Activated CD8-positive, alpha-beta memory T cell treated with anti-CD3 and anti-CD28 coated beads for 1 hour (primary cell): ENCODE measurements around the gene TTC9C.
A peak's percentile ranks its signal among the peaks of the same experiment; 100 is the strongest.
"Not testable (repeated sequence)": the region's sequence is repeated elsewhere in the genome, so short reads cannot be mapped to it uniquely, and the experiment has no call there.

Source experiments
- DNase-seq, 2 donors: peaks; one replicate each; pipeline ENCODE4 v3.0.0-alpha.2; 2020; ENCODE audit warnings: low read depth in 1 of 2; ENCODE audit errors: extremely low read depth in 1 of 2

TTC9C gene

DNA sequence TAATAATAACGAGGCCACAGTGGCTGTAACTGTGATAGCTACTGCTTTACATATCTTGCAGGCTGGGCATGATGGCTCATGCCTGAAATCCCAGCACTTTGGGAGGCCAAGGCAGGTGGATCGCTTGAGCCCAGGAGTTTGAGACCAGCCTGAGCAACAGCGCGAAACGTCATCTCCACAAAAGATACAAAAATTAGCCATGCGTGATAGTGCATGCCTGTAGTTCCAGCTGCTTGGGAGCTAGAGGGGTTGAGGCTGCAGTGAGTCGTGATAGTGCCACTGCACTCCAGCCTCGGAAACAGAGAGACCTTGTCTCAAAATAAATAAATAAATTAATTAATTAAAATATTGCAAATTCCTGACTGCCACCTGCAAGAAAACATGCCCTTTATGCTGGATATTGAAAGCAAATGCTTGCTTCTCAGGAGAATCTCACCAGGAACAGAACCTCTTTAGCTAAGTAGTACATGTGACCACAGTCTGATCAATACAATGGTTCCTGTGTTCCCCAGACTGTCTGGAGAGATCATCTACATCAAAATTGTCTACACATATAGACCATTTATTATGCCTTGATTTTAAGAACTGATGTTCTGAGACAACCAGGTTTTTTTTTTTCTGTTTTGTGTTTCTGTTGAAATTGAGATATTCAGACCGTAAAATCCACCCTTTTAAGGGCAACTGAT lies 19.3 kb downstream of the TTC9C start:
- no peak for DNase-seq

DNA sequence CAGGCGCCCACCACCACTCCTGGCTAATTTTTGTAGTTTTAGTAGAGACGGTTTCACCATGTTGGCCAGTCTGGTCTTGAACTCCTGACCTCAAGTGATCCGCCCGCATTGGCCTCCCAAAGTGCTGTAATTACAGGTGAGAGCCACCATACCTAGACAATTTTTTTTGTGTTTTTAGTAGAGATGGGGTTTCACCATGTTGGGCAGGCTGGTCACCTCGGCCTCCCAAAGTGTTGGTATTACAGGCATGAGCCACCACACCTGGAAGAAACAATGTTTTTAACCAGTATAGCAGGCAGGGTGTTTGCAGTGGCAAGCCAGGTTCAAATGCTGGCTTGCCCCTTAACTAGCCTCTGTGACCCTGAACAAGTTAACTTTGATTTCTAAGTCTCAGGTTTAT lies 21.6 kb downstream of the TTC9C start:
- DNase-seq: not testable (repeated sequence)

- DNase-seq: no peak
Measured at GRCh38 chr11:62752177-62752785, 24.0 kb downstream of the TTC9C start.

- DNase-seq: no peak
Measured at GRCh38 chr11:62752994-62753735, 24.9 kb downstream of the TTC9C start.

- peak; percentile 94 to 95 for DNase-seq
Measured at GRCh38 chr11:62753736-62754603, 25.7 kb downstream of the TTC9C start, which contains the start of gene ZBTB3. Gene ZBTB3 (minus strand): TSS chr11:62754160. CDS start chr11:62753664, 496 bp downstream.

- DNase-seq: no peak
Measured at GRCh38 chr11:62755086-62755615, 26.9 kb downstream of the TTC9C start.

DNA sequence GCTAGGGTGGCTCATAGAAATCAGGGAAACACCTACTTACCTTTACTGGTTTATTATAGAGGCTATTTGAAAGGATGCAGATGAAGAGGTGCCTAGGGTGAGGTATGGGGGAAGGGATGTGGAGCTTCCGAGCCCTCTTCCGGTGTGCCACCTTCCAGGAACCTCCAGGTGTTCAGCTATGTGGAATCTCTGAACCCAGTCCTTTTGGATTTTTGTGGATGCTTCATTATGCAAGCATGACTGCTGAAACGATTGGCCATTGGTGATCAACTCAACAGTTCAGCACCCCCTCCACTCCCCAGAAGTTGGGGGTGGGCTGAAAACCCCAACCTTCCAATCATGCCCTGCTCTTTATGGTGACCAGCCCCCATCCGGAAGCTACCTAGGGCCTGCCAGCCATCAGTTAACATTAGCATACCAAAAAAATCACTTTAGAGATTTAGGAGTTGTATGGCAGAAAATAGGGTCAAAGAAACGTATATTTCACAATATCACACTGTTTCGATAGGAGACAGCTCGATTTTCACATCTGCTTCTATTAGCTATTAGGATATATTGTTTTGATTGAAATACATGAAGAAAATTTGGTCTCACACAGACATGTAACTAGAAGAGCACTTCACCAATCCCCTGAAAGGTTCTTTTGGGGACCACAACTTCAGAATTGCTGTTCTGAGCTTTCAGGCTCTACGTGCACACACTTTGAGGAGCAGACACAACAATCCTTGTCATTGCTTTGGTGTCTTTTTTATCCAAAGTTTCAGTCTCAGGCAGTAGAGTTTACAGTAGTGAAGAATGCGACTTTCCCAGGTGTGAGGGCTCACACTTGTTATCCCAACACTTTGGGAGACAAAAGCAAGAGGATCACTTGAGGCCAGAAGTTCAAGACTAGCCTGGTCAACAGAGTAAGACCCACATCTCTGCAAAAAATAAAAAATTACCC lies 29.8 kb downstream of the TTC9C start:
- no peak for DNase-seq

GRCh38 chr11:62760867-62761227 lies 32.6 kb downstream of the TTC9C start:
- not testable (repeated sequence) for DNase-seq

DNA sequence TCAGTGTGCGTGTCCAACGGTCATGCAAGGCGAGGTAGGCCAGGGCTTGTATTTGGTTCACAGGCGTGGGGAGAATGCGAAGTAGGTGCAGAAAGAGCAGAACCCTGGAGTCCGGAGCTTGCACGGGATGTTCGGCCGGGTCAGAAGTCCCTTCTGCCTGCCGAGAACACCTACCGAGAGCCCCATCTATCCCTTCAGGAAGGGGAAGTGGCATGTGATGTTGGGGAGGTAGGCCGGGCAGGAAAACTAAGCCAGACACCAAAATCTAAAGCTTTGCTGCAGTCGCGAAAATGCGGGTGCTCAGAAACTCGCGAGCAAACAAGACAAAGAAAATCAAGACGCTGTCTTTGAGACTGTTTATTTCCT lies 42.5 kb downstream of the TTC9C start:
- no peak for DNase-seq

GRCh38 chr11:62771144-62772021 lies 43.1 kb downstream of the TTC9C start, which contains the start of gene TAF6L:
Gene TAF6L (plus strand): TSS chr11:62771396. CDS start chr11:62775784, 4,388 bp downstream.
- DNase-seq: peak; percentile 70 to 80

DNA sequence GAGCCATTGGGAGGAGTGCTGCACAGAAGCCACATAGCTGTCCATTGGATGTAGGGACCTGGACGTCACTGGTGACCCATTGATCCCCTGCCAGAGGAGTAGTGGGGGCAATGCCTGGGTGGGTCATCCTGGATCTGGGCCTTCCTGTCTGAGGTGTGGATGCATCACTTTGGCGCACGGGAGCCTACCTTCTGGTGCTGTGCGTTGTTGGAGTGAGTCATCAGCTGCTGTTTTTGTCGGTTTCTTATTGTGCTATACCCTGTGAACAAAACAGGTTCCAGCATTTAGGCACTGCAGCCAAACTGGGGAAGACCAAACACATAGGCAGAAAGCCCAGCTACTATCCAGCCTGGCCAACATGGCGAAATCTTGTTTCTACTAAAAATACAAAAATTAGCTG lies 46.1 kb downstream of the TTC9C start:
- no peak for DNase-seq

DNA sequence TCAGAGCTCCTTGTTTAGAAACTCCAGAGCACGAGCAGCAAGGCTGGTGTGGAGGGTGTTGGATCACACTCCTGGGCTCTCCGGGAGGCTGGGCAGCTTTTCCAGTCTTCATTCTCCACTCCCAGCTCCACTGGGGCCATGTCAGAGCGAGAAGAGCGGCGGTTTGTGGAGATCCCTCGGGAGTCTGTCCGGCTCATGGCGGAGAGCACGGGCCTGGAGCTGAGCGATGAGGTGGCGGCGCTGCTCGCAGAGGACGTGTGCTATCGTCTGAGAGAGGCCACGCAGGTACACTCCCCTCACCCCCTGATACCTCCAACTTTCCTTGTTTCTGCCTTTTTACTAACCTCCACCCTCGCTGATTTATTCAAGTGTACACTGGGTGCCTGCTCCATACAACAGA lies 47.4 kb downstream of the TTC9C start:
- no peak for DNase-seq

- no peak for DNase-seq
Measured at GRCh38 chr11:62777389-62777788, 49.1 kb downstream of the TTC9C start.

DNA sequence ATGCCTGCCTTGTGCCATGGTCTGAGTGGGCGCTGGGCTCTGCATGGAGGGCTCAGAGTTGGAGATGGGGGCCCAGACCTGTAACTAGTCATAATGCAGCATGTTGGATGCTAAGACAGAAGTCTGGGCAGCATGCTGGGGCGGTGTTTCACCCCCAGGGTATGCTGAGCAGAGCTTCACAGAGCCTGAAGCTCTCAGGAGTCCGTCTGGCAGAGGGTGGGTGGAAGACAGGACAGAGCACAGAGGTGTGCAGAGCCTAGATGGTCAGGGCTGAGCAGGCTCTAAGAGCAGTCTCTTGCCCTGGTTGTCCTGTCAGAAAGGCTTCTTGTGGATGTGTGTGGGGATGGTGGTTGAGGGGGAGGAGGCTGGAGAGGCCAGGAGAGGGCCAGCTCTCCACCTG lies 50.2 kb downstream of the TTC9C start:
- DNase-seq: no peak

DNA sequence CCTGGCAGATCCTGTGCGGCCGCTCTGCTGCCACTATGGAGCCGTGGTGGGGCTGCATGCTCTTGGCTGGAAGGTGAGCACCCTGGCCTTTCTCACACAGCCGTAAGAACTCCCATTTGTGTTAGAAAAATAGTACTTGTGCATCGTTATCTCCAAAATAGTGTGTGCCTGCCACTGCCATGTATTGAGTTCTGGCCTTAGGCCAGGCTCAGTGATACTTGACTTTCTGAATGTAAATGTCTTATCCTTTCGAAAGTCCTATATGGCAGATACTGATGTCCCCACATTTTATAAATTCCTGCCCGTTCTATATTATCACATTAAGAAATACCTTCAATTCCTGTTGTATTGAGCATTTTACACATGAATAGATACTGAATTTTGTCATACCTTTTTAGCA lies 54.5 kb downstream of the TTC9C start:
- DNase-seq: no peak

DNA sequence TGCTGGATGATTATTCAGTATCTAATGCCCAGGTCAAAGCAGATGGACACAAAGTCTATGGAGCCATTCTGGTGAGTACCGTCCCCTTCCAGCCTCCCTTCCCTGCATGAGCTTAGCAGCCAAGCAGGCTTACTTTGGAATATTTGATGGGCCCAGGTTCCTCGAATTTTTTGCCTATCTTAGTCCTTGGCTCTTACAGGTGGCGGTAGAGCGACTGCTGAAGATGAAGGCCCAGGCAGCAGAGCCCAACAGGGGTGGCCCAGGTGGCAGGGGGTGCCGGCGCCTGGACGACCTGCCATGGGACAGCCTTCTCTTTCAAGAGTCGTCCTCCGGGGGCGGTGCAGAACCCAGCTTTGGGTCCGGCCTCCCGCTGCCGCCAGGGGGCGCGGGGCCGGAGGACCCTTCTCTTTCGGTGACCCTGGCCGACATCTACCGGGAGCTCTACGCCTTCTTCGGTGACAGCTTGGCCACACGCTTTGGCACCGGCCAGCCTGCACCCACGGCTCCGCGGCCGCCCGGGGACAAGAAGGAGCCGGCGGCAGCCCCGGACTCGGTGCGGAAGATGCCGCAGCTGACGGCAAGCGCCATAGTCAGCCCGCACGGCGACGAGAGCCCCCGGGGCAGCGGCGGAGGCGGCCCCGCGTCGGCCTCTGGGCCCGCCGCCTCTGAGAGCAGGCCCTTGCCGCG lies 58.2 kb downstream of the TTC9C start:
- DNase-seq: peak; percentile 53 to 77

GRCh38 chr11:62787005-62787759 lies 58.9 kb downstream of the TTC9C start, which contains the start of gene TMEM179B:
Gene TMEM179B (plus strand): TSS chr11:62787402. CDS start chr11:62787432, 30 bp downstream.
- DNase-seq: peak; percentile 98
